Measurements from ENCODE around the gene LUM. TPM values are rescaled to one million over a fixed set of nuclear protein-coding genes. Genes with fewer than 3 reads are reported as not detected.

Gene LUM
- total RNA-seq, 5 donors from 2014 or later (not counting 1 experiment from before 2014, with no cell fraction given): 0.46 to 1.1 (median 0.61) TPM; not detected in 2

DNA sequence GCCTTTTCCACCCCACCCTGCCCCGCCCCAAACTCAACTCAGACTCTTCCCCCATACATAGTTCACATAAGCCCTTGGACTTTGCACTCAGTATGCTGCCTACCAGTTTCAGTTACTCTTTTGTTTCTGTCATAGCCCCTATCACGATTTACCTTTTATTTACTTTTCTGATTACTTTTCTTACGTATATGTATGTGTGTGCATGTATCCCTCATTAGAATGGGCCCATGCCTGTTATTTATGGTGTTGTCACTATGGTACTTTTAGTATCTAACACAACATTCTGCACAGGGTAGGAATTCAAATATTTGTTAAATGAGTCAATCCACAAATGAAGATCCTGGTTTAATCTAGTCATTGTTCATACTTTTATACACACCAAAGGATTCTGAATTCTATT lies 16.5 kb upstream of the LUM start:
- no peaks in the 10 kb centered on the region for H3K9me3 Mint-ChIP-seq
- 70% methylated on average over 1 of the region's 3 CpGs for WGBS (ENCODE audit: insufficient coverage)
- ChIA-PET CTCF (no interaction called here), POLR2A (no interaction called here)
- H3K4me3 Mint-ChIP-seq: no peak overlapping the region
- Histone ChIP-seq H3K4me3 (ENCODE audit: control insufficient read depth in 1 of 2, extremely low read depth in 1 of 2, low read length in 1 of 2) (no peak overlapping the region), H3K36me3 (ENCODE audit: control insufficient read depth in 2 of 2, extremely low read depth in 1 of 2, insufficient read depth in 1 of 2, low read length in 1 of 2) (no peaks in the 10 kb centered on the region), H3K27me3 (replicated peaks in 1 of 2; ENCODE audit: control insufficient read depth in 2 of 2, extremely low read depth in 1 of 2, insufficient read depth in 2 of 2, low read length in 1 of 2) (no peaks in the 10 kb centered on the region), H3K27ac (ENCODE audit: low read length) (no peak overlapping the region), H3K4me1 (ENCODE audit: control insufficient read depth in 1 of 2, extremely low read depth in 1 of 2, insufficient read depth in 2 of 2, low read length in 2 of 2) (no peaks in the 10 kb centered on the region), H3K9me3 (no peaks in the 10 kb centered on the region)
- H3K27ac Mint-ChIP-seq: no peak overlapping the region
- H3K36me3 Mint-ChIP-seq: no peaks in the 10 kb centered on the region
- no peak for ATAC-seq (replicated peaks in 1 of 4)
- H3K27me3 Mint-ChIP-seq: peaks cover 0 to 3% of the 10 kb centered on the region in 2 donors
- H3K4me1 Mint-ChIP-seq: no peaks in the 10 kb centered on the region
- DNase-seq: no peak

- Mint-ChIP-seq H3K4me3 (no peak overlapping the region), H3K9me3 (no peaks in the 10 kb centered on the region), H3K4me1 (no peaks in the 10 kb centered on the region), H3K27ac (no peak overlapping the region), H3K27me3 (peaks cover 0 to 3% of the 10 kb centered on the region in 2 donors), H3K36me3 (no peaks in the 10 kb centered on the region)
- no peak for DNase-seq
- no peak overlapping the region for H3K4me3 ChIP-seq (ENCODE audit: control insufficient read depth in 1 of 2, extremely low read depth in 1 of 2, low read length in 1 of 2)
- POLR2A ChIA-PET: no interaction called here
- no peaks in the 10 kb centered on the region for H3K27me3 ChIP-seq (replicated peaks in 1 of 2; ENCODE audit: control insufficient read depth in 2 of 2, extremely low read depth in 1 of 2, insufficient read depth in 2 of 2, low read length in 1 of 2)
- CTCF ChIA-PET: no interaction called here
- H3K27ac ChIP-seq (ENCODE audit: low read length): no peak overlapping the region
- no peaks in the 10 kb centered on the region for H3K9me3 ChIP-seq
- no peak for ATAC-seq (replicated peaks in 1 of 4)
- no peaks in the 10 kb centered on the region for H3K4me1 ChIP-seq (ENCODE audit: control insufficient read depth in 1 of 2, extremely low read depth in 1 of 2, insufficient read depth in 2 of 2, low read length in 2 of 2)
- no peaks in the 10 kb centered on the region for H3K36me3 ChIP-seq (ENCODE audit: control insufficient read depth in 2 of 2, extremely low read depth in 1 of 2, insufficient read depth in 1 of 2, low read length in 1 of 2)
- no CpG with 5 or more reads among the region's 2 CpGs for WGBS (ENCODE audit: insufficient coverage)
These were observed 16.0 kb upstream of the LUM start for GRCh38 chr12:91127306-91127705.

DNA sequence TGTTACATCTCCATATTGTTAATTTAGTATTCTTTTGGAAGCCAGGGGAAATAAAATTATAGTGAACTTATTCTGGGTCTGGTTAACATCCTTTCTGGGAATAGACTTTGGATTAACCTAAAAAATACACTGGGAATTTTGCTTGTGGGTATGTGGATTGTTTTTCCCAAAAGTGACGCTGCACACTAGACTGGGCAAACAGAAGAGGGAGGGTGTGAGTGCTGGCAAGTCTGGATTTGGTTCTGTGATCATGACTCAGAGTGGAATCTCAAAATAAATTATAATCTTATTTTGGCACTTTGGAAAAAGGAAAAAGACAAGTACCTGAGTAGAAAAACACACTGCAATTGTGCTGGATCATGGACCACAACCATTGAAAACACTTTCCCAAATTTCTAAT lies 15.2 kb upstream of the LUM start:
- DNase-seq (no peak), ATAC-seq (replicated peaks in 1 of 4) (no peak)
- Histone ChIP-seq H3K9me3 (no peaks in the 10 kb centered on the region), H3K27ac (ENCODE audit: low read length) (no peak overlapping the region), H3K36me3 (ENCODE audit: control insufficient read depth in 2 of 2, extremely low read depth in 1 of 2, insufficient read depth in 1 of 2, low read length in 1 of 2) (no peaks in the 10 kb centered on the region), H3K4me1 (ENCODE audit: control insufficient read depth in 1 of 2, extremely low read depth in 1 of 2, insufficient read depth in 2 of 2, low read length in 2 of 2) (no peaks in the 10 kb centered on the region), H3K4me3 (ENCODE audit: control insufficient read depth in 1 of 2, extremely low read depth in 1 of 2, low read length in 1 of 2) (no peak overlapping the region), H3K27me3 (replicated peaks in 1 of 2; ENCODE audit: control insufficient read depth in 2 of 2, extremely low read depth in 1 of 2, insufficient read depth in 2 of 2, low read length in 1 of 2) (no peaks in the 10 kb centered on the region)
- WGBS (ENCODE audit: insufficient coverage): no CpG with 5 or more reads among the region's 1 CpG
- Mint-ChIP-seq H3K4me3 (no peak overlapping the region), H3K4me1 (no peaks in the 10 kb centered on the region), H3K27ac (no peak overlapping the region), H3K9me3 (no peaks in the 10 kb centered on the region), H3K36me3 (no peaks in the 10 kb centered on the region), H3K27me3 (peaks cover 0 to 3% of the 10 kb centered on the region in 2 donors)
- ChIA-PET CTCF (no interaction called here), POLR2A (no interaction called here)

DNA sequence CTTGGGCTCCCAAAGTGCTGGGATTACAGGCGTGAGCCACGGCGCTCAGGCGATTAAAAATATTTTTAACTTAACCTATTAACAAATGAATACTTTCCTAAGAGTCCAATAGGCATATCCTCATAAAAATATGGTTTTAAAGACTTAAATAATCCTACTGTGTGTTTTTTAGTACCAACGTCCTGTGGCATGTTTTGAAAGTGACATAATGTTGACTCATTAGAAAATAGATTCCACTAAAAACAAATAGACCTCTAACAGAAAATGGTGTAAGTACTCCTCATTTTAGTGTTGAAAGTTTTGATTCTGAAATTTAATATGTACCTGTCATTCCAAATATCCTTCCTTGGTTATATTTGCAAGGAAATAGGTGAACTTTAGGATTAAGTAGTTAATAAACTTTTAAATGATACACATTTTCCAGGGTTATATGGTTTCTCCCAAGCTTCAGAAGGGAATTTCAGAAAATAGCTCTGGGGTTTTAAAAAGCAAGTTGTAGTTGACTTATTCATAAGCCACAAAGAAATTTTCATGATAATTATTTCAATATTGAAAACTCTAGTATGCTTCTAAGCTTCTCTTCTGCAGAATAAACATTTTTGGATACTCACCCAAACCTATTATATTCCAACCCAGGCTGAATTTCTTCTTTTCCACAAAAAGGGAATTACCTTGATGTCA lies 12.1 kb upstream of the LUM start:
- peaks cover 0 to 7% of the 10 kb centered on the region in 2 donors for H3K27me3 Mint-ChIP-seq
- ATAC-seq (replicated peaks in 1 of 4) (no peak), DNase-seq (no peak)
- WGBS (ENCODE audit: insufficient coverage): no CpG with 5 or more reads among the region's 5 CpGs
- no peak overlapping the region for H3K27ac Mint-ChIP-seq
- H3K27me3 ChIP-seq (replicated peaks in 1 of 2; ENCODE audit: control insufficient read depth in 2 of 2, extremely low read depth in 1 of 2, insufficient read depth in 2 of 2, low read length in 1 of 2): no peaks in the 10 kb centered on the region
- no peaks in the 10 kb centered on the region for H3K36me3 ChIP-seq (ENCODE audit: control insufficient read depth in 2 of 2, extremely low read depth in 1 of 2, insufficient read depth in 1 of 2, low read length in 1 of 2)
- ChIA-PET CTCF (no interaction called here), POLR2A (no interaction called here)
- no peaks in the 10 kb centered on the region for H3K36me3 Mint-ChIP-seq
- no peak overlapping the region for H3K27ac ChIP-seq (ENCODE audit: low read length)
- no peak overlapping the region for H3K4me3 Mint-ChIP-seq
- H3K4me3 ChIP-seq (ENCODE audit: control insufficient read depth in 1 of 2, extremely low read depth in 1 of 2, low read length in 1 of 2): no peak overlapping the region
- no peaks in the 10 kb centered on the region for H3K4me1 Mint-ChIP-seq
- H3K9me3 Mint-ChIP-seq: no peaks in the 10 kb centered on the region
- no peaks in the 10 kb centered on the region for H3K9me3 ChIP-seq
- no peaks in the 10 kb centered on the region for H3K4me1 ChIP-seq (ENCODE audit: control insufficient read depth in 1 of 2, extremely low read depth in 1 of 2, insufficient read depth in 2 of 2, low read length in 2 of 2)

- H3K4me3 ChIP-seq (ENCODE audit: control insufficient read depth in 1 of 2, extremely low read depth in 1 of 2, low read length in 1 of 2): no peak overlapping the region
- no peak overlapping the region for H3K4me3 Mint-ChIP-seq
- peaks cover 0 to 4% of the 10 kb centered on the region in 2 donors for H3K27me3 Mint-ChIP-seq
These were observed 9.5 kb upstream of the LUM start for GRCh38 chr12:91120781-91121180.

GRCh38 chr12:91119089-91119488 lies 7.8 kb upstream of the LUM start:
- DNase-seq (no peak), ATAC-seq (replicated peaks in 1 of 4) (no peak)
- no CpG with 5 or more reads among the region's 1 CpG for WGBS (ENCODE audit: insufficient coverage)
- Histone ChIP-seq H3K4me1 (ENCODE audit: control insufficient read depth in 1 of 2, extremely low read depth in 1 of 2, insufficient read depth in 2 of 2, low read length in 2 of 2) (no peaks in the 10 kb centered on the region), H3K27me3 (replicated peaks in 1 of 2; ENCODE audit: control insufficient read depth in 2 of 2, extremely low read depth in 1 of 2, insufficient read depth in 2 of 2, low read length in 1 of 2) (no peaks in the 10 kb centered on the region), H3K36me3 (ENCODE audit: control insufficient read depth in 2 of 2, extremely low read depth in 1 of 2, insufficient read depth in 1 of 2, low read length in 1 of 2) (no peaks in the 10 kb centered on the region), H3K27ac (ENCODE audit: low read length) (no peak overlapping the region), H3K4me3 (ENCODE audit: control insufficient read depth in 1 of 2, extremely low read depth in 1 of 2, low read length in 1 of 2) (no peak overlapping the region), H3K9me3 (no peaks in the 10 kb centered on the region)
- H3K36me3 Mint-ChIP-seq: no peaks in the 10 kb centered on the region
- H3K27me3 Mint-ChIP-seq: peaks cover 0 to 4% of the 10 kb centered on the region in 2 donors
- POLR2A ChIA-PET: no interaction called here
- H3K4me1 Mint-ChIP-seq: no peaks in the 10 kb centered on the region
- no peaks in the 10 kb centered on the region for H3K9me3 Mint-ChIP-seq
- H3K4me3 Mint-ChIP-seq: no peak overlapping the region
- H3K27ac Mint-ChIP-seq: no peak overlapping the region
- CTCF ChIA-PET: interaction anchor here in 1 of 2 donors (1.1 kb wide), 1 partner anchor 11 kb away, joined by 3 read pairs; no protein-coding TSS in a partner anchor

More at GRCh38 chr12:91120781-91121180, 9.5 kb upstream of the LUM start:
- no peak for ATAC-seq (replicated peaks in 1 of 4)
- DNase-seq: no peak
- CTCF ChIA-PET: no interaction called here
- no peaks in the 10 kb centered on the region for H3K4me1 ChIP-seq (ENCODE audit: control insufficient read depth in 1 of 2, extremely low read depth in 1 of 2, insufficient read depth in 2 of 2, low read length in 2 of 2)
- Mint-ChIP-seq H3K4me1 (no peaks in the 10 kb centered on the region), H3K27ac (no peak overlapping the region), H3K36me3 (no peaks in the 10 kb centered on the region), H3K9me3 (no peaks in the 10 kb centered on the region)
- no peaks in the 10 kb centered on the region for H3K9me3 ChIP-seq
- no peaks in the 10 kb centered on the region for H3K36me3 ChIP-seq (ENCODE audit: control insufficient read depth in 2 of 2, extremely low read depth in 1 of 2, insufficient read depth in 1 of 2, low read length in 1 of 2)
- no peaks in the 10 kb centered on the region for H3K27me3 ChIP-seq (replicated peaks in 1 of 2; ENCODE audit: control insufficient read depth in 2 of 2, extremely low read depth in 1 of 2, insufficient read depth in 2 of 2, low read length in 1 of 2)
- H3K27ac ChIP-seq (ENCODE audit: low read length): no peak overlapping the region
- POLR2A ChIA-PET: no interaction called here

DNA sequence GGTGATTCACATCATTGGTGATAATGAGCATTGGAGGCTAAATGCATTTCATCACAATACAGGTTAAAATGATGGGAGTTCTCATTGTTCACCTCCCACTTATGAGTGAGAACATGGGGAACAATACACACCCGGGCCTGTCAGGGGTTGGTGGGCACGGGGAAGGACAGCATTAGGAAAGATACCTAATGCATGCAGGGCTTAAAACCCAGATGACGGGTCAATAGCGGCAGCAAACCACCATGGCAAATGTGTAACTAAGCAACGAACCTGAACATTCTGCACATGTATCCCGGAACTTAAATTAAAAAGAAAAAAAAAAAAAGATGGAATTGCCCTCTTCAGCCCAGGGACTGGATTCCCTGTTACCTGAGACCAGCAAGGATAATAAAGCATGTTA lies 2.3 kb upstream of the LUM start:
- ChIA-PET CTCF (no interaction called here), POLR2A (no interaction called here)
- no peak overlapping the region for H3K4me3 Mint-ChIP-seq
- DNase-seq (no peak), ATAC-seq (replicated peaks in 1 of 4) (no peak)
- 86% methylated on average over 5 of the region's 6 CpGs for WGBS (ENCODE audit: insufficient coverage)
- H3K36me3 ChIP-seq (ENCODE audit: control insufficient read depth in 2 of 2, extremely low read depth in 1 of 2, insufficient read depth in 1 of 2, low read length in 1 of 2): no peaks in the 10 kb centered on the region
- H3K4me3 ChIP-seq (ENCODE audit: control insufficient read depth in 1 of 2, extremely low read depth in 1 of 2, low read length in 1 of 2): no peak overlapping the region
- H3K36me3 Mint-ChIP-seq: no peaks in the 10 kb centered on the region
- no peaks in the 10 kb centered on the region for H3K9me3 Mint-ChIP-seq
- no peaks in the 10 kb centered on the region for H3K27me3 ChIP-seq (replicated peaks in 1 of 2; ENCODE audit: control insufficient read depth in 2 of 2, extremely low read depth in 1 of 2, insufficient read depth in 2 of 2, low read length in 1 of 2)
- H3K27me3 Mint-ChIP-seq: peaks cover 0 to 3% of the 10 kb centered on the region in 2 donors
- H3K4me1 ChIP-seq (ENCODE audit: control insufficient read depth in 1 of 2, extremely low read depth in 1 of 2, insufficient read depth in 2 of 2, low read length in 2 of 2): no peaks in the 10 kb centered on the region
- H3K27ac Mint-ChIP-seq: no peak overlapping the region
- H3K9me3 ChIP-seq: no peaks in the 10 kb centered on the region
- H3K4me1 Mint-ChIP-seq: no peaks in the 10 kb centered on the region
- no peak overlapping the region for H3K27ac ChIP-seq (ENCODE audit: low read length)

Data from T-cell (primary cell).